Measurements from ENCODE around the gene TAF3.
A peak's percentile ranks its signal among the peaks of the same experiment; 100 is the strongest.
"Not testable (repeated sequence)": the region's sequence is repeated elsewhere in the genome, so short reads cannot be mapped to it uniquely, and the experiment has no call there.

TAF3 gene

GRCh38 chr10:7818295-7819120 lies at the start of gene TAF3:
TSS of gene TAF3 (plus strand) at chr10:7818505. CDS start at chr10:7818710, 205 bp downstream.
- peak; percentile 92 for DNase-seq

DNA sequence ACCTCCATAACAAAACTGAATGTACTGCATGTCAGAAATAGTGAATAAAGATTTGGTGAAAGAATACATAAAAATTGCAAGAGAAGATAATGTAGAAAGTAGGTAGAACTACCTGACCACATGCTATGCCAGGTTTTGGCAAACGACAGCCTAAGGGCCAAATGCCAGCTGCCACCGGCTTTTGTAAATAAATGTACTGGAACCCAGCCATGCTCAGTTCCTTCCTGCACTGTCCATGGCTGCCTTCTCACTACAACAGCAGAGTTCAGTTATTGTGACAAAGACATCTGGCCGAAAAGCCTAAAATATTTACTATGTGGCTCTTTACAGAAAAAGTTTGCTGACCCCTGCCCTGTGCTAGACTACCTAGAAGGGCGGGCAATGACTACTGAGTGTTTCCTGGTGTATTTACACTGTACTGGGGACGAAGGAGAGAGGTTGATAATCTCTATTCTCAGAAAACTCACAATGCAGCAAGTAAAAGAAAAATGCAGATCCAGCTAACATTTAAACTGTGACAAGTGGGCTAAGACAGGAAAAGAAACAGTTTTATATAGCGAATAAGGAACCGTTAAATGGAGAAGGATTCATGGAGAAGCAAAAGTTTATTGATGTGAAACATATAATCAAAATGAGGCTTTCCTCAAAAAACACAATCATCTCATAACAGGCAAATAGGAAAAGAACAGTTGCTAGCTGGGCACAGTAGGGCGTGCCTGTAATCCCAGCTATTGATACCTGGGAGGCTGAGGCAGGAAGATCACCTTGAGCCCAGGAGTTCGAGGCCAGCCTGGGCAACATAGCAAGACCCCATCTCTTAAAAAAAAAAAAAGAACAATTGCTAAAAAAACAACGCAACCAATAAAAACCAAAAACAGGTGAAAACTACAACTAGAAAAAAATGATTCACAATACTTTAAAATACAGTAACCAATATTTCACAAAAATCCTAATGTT lies 44.2 kb upstream of the TAF3 start:
- no peak for DNase-seq

DNA sequence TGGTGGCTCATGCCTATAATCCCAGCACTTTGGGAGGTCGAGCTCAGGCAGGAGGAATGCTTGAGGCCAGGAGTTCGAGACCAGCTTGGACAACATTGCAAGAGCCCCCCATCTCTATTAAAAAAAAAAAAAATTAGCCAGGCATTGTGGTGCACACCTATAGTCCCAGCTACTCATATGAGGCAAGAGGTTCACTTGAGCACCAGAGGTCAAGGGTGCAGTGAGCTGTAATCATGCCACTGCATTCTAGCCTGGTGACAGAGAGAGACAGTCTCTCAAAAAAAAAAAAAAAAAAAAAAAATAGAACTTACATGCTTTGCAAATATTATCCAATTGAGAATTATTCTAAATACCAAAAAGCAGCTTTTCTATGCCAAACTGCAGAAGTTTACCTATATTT lies 41.5 kb upstream of the TAF3 start:
- no peak for DNase-seq

- not testable (repeated sequence) for DNase-seq
These were observed 36.1 kb upstream of the TAF3 start for GRCh38 chr10:7782194-7782593.

DNA sequence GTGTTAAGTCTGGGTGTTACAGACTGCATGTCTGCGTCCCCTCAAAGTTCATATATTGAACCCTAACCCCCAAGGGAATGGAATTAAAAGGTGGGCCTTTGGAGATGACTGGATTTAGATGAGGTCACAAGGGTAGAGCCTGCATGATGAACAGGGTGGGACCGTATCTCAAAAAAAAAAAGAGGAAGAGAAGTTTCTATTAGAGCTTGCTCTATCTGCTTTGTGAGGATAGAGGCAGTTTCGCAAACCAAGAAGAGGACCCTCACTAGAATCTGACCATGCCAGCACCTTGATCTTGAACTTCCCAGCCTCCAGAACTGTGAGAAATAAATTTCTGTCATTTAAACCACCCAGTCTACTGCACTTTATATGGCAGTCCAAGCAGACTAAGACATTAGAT lies 31.9 kb upstream of the TAF3 start:
- DNase-seq: no peak

DNA sequence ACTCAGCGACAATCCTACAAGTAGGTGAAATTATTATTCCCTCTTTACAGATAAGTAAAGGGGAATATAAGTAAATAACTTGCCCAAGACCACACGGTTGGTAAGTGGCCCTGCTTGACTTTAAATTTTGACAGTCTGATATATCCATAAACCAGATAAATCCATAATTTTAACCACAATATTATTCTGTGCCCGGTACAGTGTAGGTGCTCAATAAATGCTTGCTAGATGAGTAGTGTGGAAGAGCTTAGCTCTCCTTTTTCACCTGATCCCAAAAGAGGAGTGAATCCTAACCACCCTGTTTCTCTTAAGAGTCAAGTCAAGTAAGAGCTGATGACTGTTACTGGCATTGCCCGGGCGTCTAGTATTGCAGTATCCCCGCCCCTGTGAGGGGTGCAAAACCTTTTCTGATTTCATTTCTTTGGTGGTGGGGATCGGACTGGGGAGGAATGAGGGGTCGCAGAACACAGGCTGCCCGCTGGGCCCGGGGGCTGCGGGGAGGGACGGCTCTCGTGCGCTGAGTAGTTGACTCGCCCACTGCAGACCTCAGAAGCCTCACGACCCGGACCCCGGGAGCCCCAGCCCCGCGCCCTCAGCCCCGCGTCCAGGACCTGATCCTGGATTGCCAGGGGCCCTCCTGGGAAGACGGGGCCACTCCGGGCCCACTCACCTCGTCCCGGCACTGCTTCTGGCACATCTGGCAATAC lies 31.0 kb upstream of the TAF3 start:
- no peak for DNase-seq

- peak; percentile 96 for DNase-seq
These were observed 30.3 kb upstream of the TAF3 start, which contains the start of the genes ATP5F1C and KIN for GRCh38 chr10:7787857-7788638. TSS of gene ATP5F1C (plus strand) at chr10:7788177. CDS start at chr10:7788208, 31 bp downstream. TSS of gene KIN (minus strand) at chr10:7787993. CDS start at chr10:7787933, 60 bp downstream.

GRCh38 chr10:7788639-7789286 lies 29.5 kb upstream of the TAF3 start:
- no peak for DNase-seq

GRCh38 chr10:7789390-7789789 lies 28.9 kb upstream of the TAF3 start:
- DNase-seq: no peak

GRCh38 chr10:7792541-7792940 lies 25.8 kb upstream of the TAF3 start:
- no peak for DNase-seq

GRCh38 chr10:7794251-7795026 lies 23.9 kb upstream of the TAF3 start:
- DNase-seq: no peak

- no peak for DNase-seq
These were observed 22.7 kb upstream of the TAF3 start for GRCh38 chr10:7795605-7796004.

- no peak for DNase-seq
These were observed 20.7 kb upstream of the TAF3 start for GRCh38 chr10:7797582-7797981.

DNA sequence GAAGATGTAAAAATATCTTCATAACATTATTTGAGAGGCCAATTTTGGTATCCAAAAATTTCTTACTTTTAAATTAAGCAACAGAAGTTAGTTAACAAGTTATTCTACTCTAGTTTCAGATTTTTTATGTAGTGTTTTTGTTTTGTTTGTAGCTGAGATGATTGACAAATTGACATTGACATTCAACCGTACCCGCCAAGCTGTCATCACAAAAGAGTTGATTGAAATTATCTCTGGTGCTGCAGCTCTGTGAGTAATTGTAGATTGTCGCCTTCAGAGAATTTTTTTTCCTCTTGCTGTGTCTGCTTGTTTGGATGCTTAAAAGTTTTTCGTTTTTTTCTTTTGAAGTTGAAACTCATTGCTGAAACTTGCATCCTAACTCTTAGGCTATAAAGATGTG lies 15.7 kb upstream of the TAF3 start:
- no peak for DNase-seq

- DNase-seq: no peak
These were observed 14.1 kb upstream of the TAF3 start for GRCh38 chr10:7804216-7804615.

DNA sequence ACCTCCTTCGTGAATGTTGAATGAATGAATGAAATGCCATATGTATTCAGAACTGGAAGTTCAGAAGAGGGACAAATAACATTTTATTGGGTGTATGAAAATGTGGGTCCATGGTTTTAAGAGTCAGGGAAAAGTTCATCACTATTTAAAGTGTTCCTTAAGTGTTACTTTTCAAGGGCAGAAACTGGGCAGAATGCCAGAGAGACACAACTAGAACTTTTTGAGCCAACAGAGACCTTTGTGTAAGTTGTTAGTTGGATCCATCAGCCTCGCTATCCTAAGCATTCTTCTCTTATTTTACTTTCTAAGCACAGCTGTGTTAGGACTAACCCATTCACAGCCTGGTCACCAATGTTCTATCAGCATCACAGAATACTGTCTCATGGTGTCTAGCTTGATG lies 13.6 kb upstream of the TAF3 start:
- no peak for DNase-seq

DNA sequence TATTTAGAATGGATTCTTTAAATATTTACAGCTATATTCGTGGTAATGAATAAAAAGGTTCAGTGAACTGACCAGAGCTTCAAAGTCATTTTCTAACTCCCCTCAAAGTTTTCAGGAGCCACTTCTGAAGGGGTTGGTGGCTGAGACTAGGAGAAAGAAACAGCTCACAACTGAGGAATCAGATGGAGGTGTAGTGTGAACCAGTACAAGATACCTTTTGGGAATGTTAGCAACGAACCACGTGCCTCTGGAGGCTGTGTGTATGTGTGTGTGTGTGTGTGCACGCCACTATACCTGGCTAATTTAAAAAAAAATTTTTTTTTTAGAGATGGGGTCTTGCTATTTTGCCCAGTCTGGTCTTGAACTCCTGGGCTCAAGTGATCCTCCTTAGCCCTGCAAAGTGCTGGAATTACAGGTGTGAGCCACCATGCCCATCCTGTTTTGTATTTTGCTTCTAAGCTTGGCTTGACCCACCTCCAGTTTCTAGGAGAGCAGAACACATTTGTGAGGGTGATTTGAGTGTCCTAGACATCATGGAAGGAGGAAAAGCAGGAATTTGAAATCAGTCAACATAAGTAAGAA lies 9.5 kb upstream of the TAF3 start:
- DNase-seq: no peak

DNA sequence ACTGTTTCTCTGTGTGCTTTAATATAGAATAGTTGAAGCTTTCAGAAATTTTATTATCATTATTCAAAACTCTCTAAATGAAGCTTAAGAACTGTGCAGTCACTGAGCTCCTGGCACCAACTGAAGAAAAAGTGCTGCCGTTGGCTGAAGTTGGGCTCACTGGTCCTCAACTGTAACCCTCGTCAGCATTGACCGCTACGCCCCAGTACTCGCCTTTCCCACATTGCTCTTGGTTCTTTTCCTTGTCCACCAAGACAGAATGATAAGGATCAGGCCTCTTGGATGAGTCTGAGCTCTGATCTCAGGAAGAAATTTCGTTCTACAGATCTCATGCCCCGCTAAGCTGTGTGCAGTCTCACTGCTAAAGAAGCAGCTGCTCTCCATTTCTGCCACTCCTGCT lies 7.9 kb upstream of the TAF3 start:
- no peak for DNase-seq

GRCh38 chr10:7811000-7811399 lies 7.3 kb upstream of the TAF3 start:
- no peak for DNase-seq

- DNase-seq: not testable (repeated sequence)
These were observed 6.6 kb upstream of the TAF3 start for GRCh38 chr10:7811743-7812142.
